ENCODE results near the gene NTRK3. TPM values are rescaled to one million over a fixed set of nuclear protein-coding genes. Genes with fewer than 3 reads are reported as not detected.

The NTRK3 gene
- total and polyA plus RNA-seq, 2 donors (not counting 3 experiments of a cell fraction or from before 2014, with no cell fraction given) = not detected

GRCh38 chr15:88133795-88134194 lies 122.7 kb downstream of the NTRK3 start:
- no peaks in the 10 kb centered on the region for H3K4me1 ChIP-seq (ENCODE audit: control insufficient read depth, extremely low read depth, insufficient read depth, low read length)
- no peak overlapping the region for H3K9ac ChIP-seq (replicated peaks; ENCODE audit: extremely low read depth, insufficient read depth, low read length)
- H3K36me3 ChIP-seq (ENCODE audit: control insufficient read depth in 2 of 2, extremely low read depth in 1 of 2, insufficient read depth in 2 of 2, low read length in 2 of 2) = no peaks in the 10 kb centered on the region
- H3K27me3 ChIP-seq (ENCODE audit: control insufficient read depth in 2 of 2, insufficient read depth in 2 of 2, low read length in 2 of 2) = no peaks in the 10 kb centered on the region
- peaks cover 2% of the 10 kb centered on the region for H3K9me3 ChIP-seq (replicated peaks; ENCODE audit: control insufficient read depth, insufficient read depth, low read length)
- ChIA-PET POLR2A (no interaction called here), CTCF (no interaction called here)
- H4K20me1 ChIP-seq (replicated peaks; ENCODE audit: control insufficient read depth, extremely low read depth, insufficient read depth, low read length) = no peaks in the 10 kb centered on the region
- H3K4me2 ChIP-seq (ENCODE audit: insufficient read depth, low read length) = no peak overlapping the region
- H3K79me2 ChIP-seq (ENCODE audit: control insufficient read depth, insufficient read depth, low read length) = no peaks in the 10 kb centered on the region
- intact Hi-C loops (cut with micrococcal nuclease) (no loop called here), dilution Hi-C loops (cut with MboI; ENCODE audit: extremely low pct_ligation_motif_present, low sequenced_read_pairs) (no loop called here)
- H3K27ac ChIP-seq (ENCODE audit: insufficient read depth, low read depth, low read length) = no peak overlapping the region
- BruUV-seq (replicated peaks) = no TSS peak
- no peak overlapping the region for H2AFZ ChIP-seq (ENCODE audit: low read depth, low read length)
- no peak for DNase-seq (ENCODE audit: low read depth, low spot score)
- H3K9me1 ChIP-seq (replicated peaks; ENCODE audit: control insufficient read depth, extremely low read depth, insufficient read depth, low read length) = no peaks in the 10 kb centered on the region
- no peak for FAIRE-seq
- TF ChIP-seq EZH2 (IDR thresholded peaks at IDR 0.05; ENCODE audit: borderline replicate concordance, low read depth, low read length, severe bottlenecking) = no peak
- TF ChIP-seq FOS (IDR thresholded peaks at IDR 0.05; ENCODE audit: borderline replicate concordance, insufficient read depth, low read length) = no peak
- no peak overlapping the region for H3K4me3 ChIP-seq (replicated peaks in 1 of 3; ENCODE audit: insufficient read depth in 1 of 3, low read depth in 1 of 3, low read length in 3 of 3)

- H3K27ac ChIP-seq (ENCODE audit: insufficient read depth, low read depth, low read length) = no peak overlapping the region
- TF ChIP-seq MYC (IDR thresholded peaks at IDR 0.05; ENCODE audit: low read depth, low read length) = no peak
- intact Hi-C loops (cut with micrococcal nuclease) = no loop called here
Measured at GRCh38 chr15:88132499-88132898, 124.0 kb downstream of the NTRK3 start.

More at GRCh38 chr15:88132499-88132898, 124.0 kb downstream of the NTRK3 start:
- dilution Hi-C loops (cut with MboI; ENCODE audit: extremely low pct_ligation_motif_present, low sequenced_read_pairs) = no loop called here
- H3K36me3 ChIP-seq (ENCODE audit: control insufficient read depth in 2 of 2, extremely low read depth in 1 of 2, insufficient read depth in 2 of 2, low read length in 2 of 2) = no peaks in the 10 kb centered on the region
- no TSS peak for BruUV-seq (replicated peaks)
- ChIA-PET CTCF (no interaction called here), POLR2A (no interaction called here)
- H3K9me1 ChIP-seq (replicated peaks; ENCODE audit: control insufficient read depth, extremely low read depth, insufficient read depth, low read length) = no peaks in the 10 kb centered on the region
- H3K4me3 ChIP-seq (replicated peaks in 1 of 3; ENCODE audit: insufficient read depth in 1 of 3, low read depth in 1 of 3, low read length in 3 of 3) = no peak overlapping the region
- DNase-seq (ENCODE audit: low read depth, low spot score) (no peak), FAIRE-seq (no peak)
- H2AFZ ChIP-seq (ENCODE audit: low read depth, low read length) = no peak overlapping the region
- H4K20me1 ChIP-seq (replicated peaks; ENCODE audit: control insufficient read depth, extremely low read depth, insufficient read depth, low read length) = no peaks in the 10 kb centered on the region
- H3K4me1 ChIP-seq (ENCODE audit: control insufficient read depth, extremely low read depth, insufficient read depth, low read length) = no peaks in the 10 kb centered on the region
- no peak overlapping the region for H3K9ac ChIP-seq (replicated peaks; ENCODE audit: extremely low read depth, insufficient read depth, low read length)
- H3K4me2 ChIP-seq (ENCODE audit: insufficient read depth, low read length) = no peak overlapping the region
- H3K79me2 ChIP-seq (ENCODE audit: control insufficient read depth, insufficient read depth, low read length) = no peaks in the 10 kb centered on the region
- H3K9me3 ChIP-seq (replicated peaks; ENCODE audit: control insufficient read depth, insufficient read depth, low read length) = peaks cover 2% of the 10 kb centered on the region
- no peaks in the 10 kb centered on the region for H3K27me3 ChIP-seq (ENCODE audit: control insufficient read depth in 2 of 2, insufficient read depth in 2 of 2, low read length in 2 of 2)

All from endothelial cell of umbilical vein (primary cell).